ENCODE measurements around the gene HECW1. TPM values are rescaled to one million over a fixed set of nuclear protein-coding genes. Genes with fewer than 3 reads are reported as not detected.
"Not testable (repeated sequence)": the region's sequence is repeated elsewhere in the genome, so short reads cannot be mapped to it uniquely, and the experiment has no call there.

HECW1 gene
- total RNA-seq, 1 experiment from 2014 or later = 0.77 TPM

- no peaks in the 10 kb centered on the region for H3K9me3 ChIP-seq (ENCODE audit: control insufficient read depth, insufficient read depth, low read depth, low read length)
- no peak for DNase-seq (ENCODE audit: low read depth, low spot score)
- ATAC-seq = no peak
- no peak overlapping the region for H3K4me3 ChIP-seq (ENCODE audit: low read depth in 2 of 2, low read length in 2 of 2)
- H3K27me3 ChIP-seq (ENCODE audit: control insufficient read depth, insufficient read depth, low read length) = peaks cover 13% of the 10 kb centered on the region
- no peaks in the 10 kb centered on the region for H3K36me3 ChIP-seq (ENCODE audit: control insufficient read depth, insufficient read depth, low read length)
- H3K27ac ChIP-seq (ENCODE audit: low read length) = no peak overlapping the region
- no peaks in the 10 kb centered on the region for H3K4me1 ChIP-seq (ENCODE audit: control insufficient read depth, insufficient read depth, low read length)
- ChIA-PET POLR2A (no interaction called here), CTCF (no interaction called here)
- BruUV-seq (replicated peaks) = no TSS peak
- in situ Hi-C loops (cut with HindIII; ENCODE audit: low pct_unique_long_range_greater_than_20kb, low sequenced_read_pairs) = no loop called here
- TF ChIP-seq TCF7L2 (IDR thresholded peaks at IDR 0.05; ENCODE audit: low read depth, low read length) = no peak
- no peak for TF ChIP-seq SIN3A (IDR thresholded peaks at IDR 0.05; ENCODE audit: borderline replicate concordance, insufficient read depth, low read depth, low read length)
- no peak for TF ChIP-seq POLR2AphosphoS5 (IDR thresholded peaks at IDR 0.05; ENCODE audit: low read depth, low read length)
- TF ChIP-seq REST (IDR thresholded peaks at IDR 0.05; ENCODE audit: insufficient read depth in 1 of 2, low read depth in 2 of 2, low read length in 1 of 2) = no peak
- TF ChIP-seq CTCF (IDR thresholded peaks at IDR 0.05) = no peak
- intact Hi-C loops (cut with micrococcal nuclease; ENCODE audit: unreplicated experiment) = no loop called here
Observed at GRCh38 chr7:43341132-43341531, 228.7 kb downstream of the HECW1 start.

DNA sequence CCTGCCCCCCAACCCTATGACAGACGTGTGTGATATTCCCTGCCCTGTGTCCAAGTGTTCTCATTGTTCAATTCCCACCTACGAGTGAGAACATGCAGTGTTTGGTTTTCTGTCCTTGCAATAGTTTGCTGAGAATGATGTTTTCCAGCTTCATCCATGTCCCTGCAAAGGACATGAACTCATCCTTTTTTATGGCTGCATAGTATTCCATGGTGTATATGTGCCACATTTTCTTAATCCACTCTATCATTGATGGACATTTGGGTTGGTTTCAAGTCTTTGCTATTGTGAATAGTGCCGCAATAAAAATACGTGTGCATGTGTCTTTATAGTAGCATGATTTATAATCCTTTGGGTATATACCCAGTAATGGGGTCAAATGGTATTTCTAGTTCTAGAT is 231.0 kb downstream of the HECW1 start:
- H3K4me3 ChIP-seq (ENCODE audit: low read depth in 2 of 2, low read length in 2 of 2); H3K4me1 ChIP-seq (ENCODE audit: control insufficient read depth, insufficient read depth, low read length); POLR2A ChIA-PET; H3K36me3 ChIP-seq (ENCODE audit: control insufficient read depth, insufficient read depth, low read length); ATAC-seq; BruUV-seq (replicated peaks); DNase-seq (ENCODE audit: low read depth, low spot score); CTCF ChIA-PET; in situ Hi-C loops (cut with HindIII; ENCODE audit: low pct_unique_long_range_greater_than_20kb, low sequenced_read_pairs); intact Hi-C loops (cut with micrococcal nuclease; ENCODE audit: unreplicated experiment); H3K9me3 ChIP-seq (ENCODE audit: control insufficient read depth, insufficient read depth, low read depth, low read length); H3K27ac ChIP-seq (ENCODE audit: low read length); H3K27me3 ChIP-seq (ENCODE audit: control insufficient read depth, insufficient read depth, low read length): not testable (repeated sequence)

DNA sequence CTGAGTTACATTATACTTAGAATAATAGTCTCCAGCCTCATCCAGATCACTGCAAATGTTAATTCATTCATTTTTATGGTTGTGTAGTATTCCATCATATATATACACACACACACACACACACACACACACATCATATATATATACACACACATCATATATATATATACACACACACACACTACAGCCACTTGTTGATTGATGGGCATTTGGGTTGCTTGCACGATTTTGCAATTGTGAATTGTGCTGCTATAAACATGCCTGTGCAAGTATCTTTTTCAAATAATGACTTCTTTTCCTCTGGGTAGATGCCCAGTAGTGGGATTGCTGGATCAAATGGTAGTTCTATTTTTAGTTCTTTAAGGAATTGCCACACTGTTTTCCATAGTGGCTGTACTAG is 233.2 kb downstream of the HECW1 start:
- BruUV-seq (replicated peaks); CTCF ChIA-PET; H3K36me3 ChIP-seq (ENCODE audit: control insufficient read depth, insufficient read depth, low read length); DNase-seq (ENCODE audit: low read depth, low spot score); POLR2A ChIA-PET; H3K4me1 ChIP-seq (ENCODE audit: control insufficient read depth, insufficient read depth, low read length); H3K27me3 ChIP-seq (ENCODE audit: control insufficient read depth, insufficient read depth, low read length); intact Hi-C loops (cut with micrococcal nuclease; ENCODE audit: unreplicated experiment); in situ Hi-C loops (cut with HindIII; ENCODE audit: low pct_unique_long_range_greater_than_20kb, low sequenced_read_pairs); H3K4me3 ChIP-seq (ENCODE audit: low read depth in 2 of 2, low read length in 2 of 2); ATAC-seq; H3K9me3 ChIP-seq (ENCODE audit: control insufficient read depth, insufficient read depth, low read depth, low read length); H3K27ac ChIP-seq (ENCODE audit: low read length): not testable (repeated sequence)
